SK-N-SH (cell line): ENCODE data around the gene ATRN.

Experiments used
- CTCF ChIP-seq: fragments of 200-600 bp; sonication (generic); IDR thresholded peaks from 2 replicates; pipeline ENCODE4 v1.6.1; 2017; ENCODE audit warnings: antibody characterized with exemption, mild to moderate bottlenecking, moderate library complexity
- EZH2phosphoT487 ChIP-seq: fragments of 200-600 bp; sonication (generic); IDR thresholded peaks from 2 replicates; pipeline ENCODE4 v1.6.1; 2017; ENCODE audit warnings: low read depth, mixed run types, mild to moderate bottlenecking, antibody characterized with exemption, moderate library complexity, borderline replicate concordance
- RAD21 ChIP-seq: IDR thresholded peaks from 2 replicates; pipeline ENCODE4 v1.6.1; 2012; ENCODE audit warnings: mild to moderate bottlenecking, low read length

GRCh38 chr20:3635346-3635745 is 164.5 kb downstream of the ATRN start:
- no peak for TF ChIP-seq CTCF
- no peak for TF ChIP-seq RAD21
- TF ChIP-seq EZH2phosphoT487: no peak
